Measurements from ENCODE around the gene MYO1D.

MYO1D gene

DNA sequence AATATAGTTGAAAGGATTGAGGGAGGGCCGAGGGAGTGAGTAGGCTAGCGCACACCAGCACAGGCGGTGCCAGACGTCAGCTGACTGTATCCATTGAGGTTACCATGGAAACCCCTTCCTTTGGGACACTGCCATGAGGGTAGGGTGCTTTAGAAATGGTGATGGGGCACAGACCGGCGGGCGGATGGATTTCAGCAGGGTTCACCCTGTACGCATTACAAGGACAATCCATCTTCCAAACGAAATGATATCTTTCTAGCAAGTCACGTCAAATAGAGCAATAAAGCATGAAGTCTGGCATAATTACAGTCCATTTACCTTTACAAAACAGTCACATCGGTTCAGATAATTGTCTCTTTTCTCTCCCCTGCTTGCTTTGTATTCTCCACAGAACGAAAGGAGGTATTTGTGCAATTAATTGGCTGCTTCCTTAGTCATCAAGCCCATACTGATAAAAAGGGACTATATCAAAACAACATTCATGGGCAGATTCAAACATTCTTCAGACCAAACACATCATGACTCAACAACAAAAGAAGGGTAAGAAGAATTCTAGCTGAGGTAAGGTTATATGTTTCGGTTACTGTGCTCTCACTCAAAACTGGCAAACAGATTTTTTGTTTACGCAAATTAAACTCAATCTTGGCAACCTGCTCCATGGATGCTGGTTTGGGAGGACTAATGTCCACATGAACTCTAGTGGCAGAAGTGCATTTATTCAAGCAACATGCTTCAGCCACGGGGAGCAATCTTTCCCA lies 249.5 kb downstream of the MYO1D start:
- no peak overlapping the region for H3K4me3 ChIP-seq (ENCODE audit: low read depth, low read length)
- TF ChIP-seq, protein P1, sequence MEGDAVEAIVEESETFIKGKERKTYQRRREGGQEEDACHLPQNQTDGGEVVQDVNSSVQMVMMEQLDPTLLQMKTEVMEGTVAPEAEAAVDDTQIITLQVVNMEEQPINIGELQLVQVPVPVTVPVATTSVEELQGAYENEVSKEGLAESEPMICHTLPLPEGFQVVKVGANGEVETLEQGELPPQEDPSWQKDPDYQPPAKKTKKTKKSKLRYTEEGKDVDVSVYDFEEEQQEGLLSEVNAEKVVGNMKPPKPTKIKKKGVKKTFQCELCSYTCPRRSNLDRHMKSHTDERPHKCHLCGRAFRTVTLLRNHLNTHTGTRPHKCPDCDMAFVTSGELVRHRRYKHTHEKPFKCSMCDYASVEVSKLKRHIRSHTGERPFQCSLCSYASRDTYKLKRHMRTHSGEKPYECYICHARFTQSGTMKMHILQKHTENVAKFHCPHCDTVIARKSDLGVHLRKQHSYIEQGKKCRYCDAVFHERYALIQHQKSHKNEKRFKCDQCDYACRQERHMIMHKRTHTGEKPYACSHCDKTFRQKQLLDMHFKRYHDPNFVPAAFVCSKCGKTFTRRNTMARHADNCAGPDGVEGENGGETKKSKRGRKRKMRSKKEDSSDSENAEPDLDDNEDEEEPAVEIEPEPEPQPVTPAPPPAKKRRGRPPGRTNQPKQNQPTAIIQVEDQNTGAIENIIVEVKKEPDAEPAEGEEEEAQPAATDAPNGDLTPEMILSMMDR (IDR thresholded peaks at IDR 0.05; ENCODE audit: control insufficient read depth, extremely low read depth, insufficient read depth) = peak; percentile 12; the same call in 1 of the 2 replicates
- DNase-seq (ENCODE audit: low read depth) = peak; percentile 86

DNA sequence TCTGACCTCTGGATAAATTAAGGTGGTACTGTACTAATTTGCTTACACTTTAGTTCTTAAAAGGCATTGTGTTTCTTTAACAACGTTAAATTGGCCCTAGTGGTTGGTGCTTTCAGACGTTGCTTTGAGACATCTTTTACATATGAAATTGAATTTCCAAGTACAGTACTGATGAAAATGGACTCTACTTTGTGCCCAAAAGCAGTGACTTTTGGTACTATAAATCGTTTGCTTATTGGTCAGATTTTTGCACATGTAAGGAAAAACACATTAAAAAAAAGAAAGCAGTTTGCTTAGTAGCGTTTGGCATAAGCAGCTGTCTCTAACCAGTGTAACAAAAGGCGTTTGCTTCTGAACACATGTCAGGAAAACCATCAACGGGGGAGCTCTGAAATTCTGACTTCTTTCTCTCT lies 250.5 kb downstream of the MYO1D start:
- TF ChIP-seq, protein P1 (IDR thresholded peaks at IDR 0.05; ENCODE audit: control insufficient read depth, extremely low read depth, insufficient read depth) = no peak
- no peak overlapping the region for H3K4me3 ChIP-seq (ENCODE audit: low read depth, low read length)
- no peak for DNase-seq (ENCODE audit: low read depth)

DNA sequence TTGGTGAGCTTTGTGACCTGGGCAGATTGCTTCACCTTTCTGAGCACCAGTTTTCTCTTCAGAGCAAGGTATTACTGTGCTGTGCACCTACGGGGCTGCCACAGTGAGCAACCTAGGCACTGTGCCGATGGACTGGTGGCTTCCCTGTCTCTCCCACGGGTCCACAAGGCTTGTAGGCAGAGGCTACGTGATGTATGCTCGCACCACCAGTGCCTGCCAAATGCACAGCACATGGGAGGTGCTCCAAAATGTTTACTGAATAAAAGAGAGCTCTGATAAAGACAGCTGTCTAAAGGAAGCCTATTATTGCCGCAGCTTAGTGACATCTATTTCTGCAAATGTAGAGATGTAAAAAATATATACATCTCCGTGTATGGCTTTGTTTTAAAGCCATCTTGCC lies 251.0 kb downstream of the MYO1D start:
- H3K4me3 ChIP-seq (ENCODE audit: low read depth, low read length) = no peak overlapping the region
- TF ChIP-seq, protein P1 (IDR thresholded peaks at IDR 0.05; ENCODE audit: control insufficient read depth, extremely low read depth, insufficient read depth) = no peak
- peak; percentile 64 for DNase-seq (ENCODE audit: low read depth)

DNA sequence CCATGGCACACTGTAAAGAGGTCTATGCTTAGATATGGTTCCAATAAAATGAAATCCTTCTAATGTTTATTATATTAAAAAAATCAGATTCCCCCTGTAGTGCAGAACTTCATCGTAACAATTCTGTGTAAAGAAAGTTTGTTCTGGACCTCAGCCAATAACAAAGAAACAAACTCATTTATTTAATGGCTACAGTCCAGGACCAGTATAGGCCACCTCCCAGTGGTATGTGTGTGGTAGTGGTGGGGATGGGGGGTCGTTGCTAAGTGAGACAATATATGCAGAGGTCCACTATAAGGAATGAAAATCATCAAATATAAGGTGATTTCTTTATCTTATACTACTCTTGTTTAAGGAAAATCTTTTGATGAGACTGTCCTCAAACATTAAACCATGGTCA lies 253.7 kb downstream of the MYO1D start:
- H3K4me3 ChIP-seq (ENCODE audit: low read depth, low read length) = no peak overlapping the region
- no peak for DNase-seq (ENCODE audit: low read depth)
- TF ChIP-seq, protein P1 (IDR thresholded peaks at IDR 0.05; ENCODE audit: control insufficient read depth, extremely low read depth, insufficient read depth) = no peak

DNA sequence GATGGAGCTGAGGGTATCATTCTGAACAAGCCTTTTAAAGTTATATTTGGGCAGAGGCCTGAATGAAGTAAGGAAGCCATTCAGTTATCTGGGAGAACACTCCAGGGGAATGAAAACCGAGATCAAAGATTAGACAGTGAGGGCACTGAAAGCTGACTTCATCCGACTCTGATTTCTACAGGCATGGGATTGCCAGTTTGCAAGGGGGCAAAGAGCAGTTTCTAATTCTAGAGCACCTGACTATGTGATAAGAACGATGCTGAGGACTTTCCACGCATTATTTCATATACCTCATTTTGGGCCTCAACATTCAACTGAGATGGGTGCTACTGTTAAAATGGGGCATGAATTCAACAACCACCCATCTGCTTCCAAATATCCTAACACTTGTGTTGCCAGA lies 254.4 kb downstream of the MYO1D start:
- DNase-seq (ENCODE audit: low read depth) = no peak
- TF ChIP-seq, protein P1 (IDR thresholded peaks at IDR 0.05; ENCODE audit: control insufficient read depth, extremely low read depth, insufficient read depth) = no peak
- no peak overlapping the region for H3K4me3 ChIP-seq (ENCODE audit: low read depth, low read length)

DNA sequence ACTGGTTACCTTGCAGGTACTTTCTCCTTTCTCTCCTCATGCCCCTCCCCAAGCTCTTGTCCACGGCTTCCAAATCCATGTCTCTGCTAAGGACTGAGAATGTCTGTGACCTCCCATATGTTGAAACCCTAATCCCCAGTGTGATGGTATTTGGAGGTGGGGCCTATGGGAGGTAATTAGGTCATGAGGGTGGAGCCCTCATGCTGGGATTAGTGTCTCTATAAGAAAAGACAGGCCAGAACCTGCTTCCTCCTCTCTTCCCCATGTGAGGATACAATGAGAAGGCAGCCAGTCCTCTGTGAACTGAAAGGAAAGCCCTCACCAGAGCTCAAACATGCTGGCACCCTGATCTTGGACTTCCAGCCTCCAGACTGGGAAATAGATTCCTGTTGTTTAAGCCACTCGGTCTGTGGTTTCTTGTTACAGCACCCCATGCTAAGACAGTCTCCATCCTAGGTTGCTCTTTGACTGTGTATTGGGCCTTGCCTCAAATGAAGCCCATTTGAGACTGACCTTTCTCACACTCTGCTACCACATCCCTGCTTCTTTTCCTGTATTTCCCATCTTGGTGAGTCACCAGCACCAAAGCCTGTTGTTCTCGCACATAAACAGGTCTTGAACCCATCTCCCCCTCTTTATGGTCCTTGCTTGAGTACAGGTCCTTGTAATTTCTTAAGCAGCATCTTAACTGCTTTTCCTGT lies 255.2 kb downstream of the MYO1D start:
- DNase-seq (ENCODE audit: low read depth) = no peak
- TF ChIP-seq, protein P1 (IDR thresholded peaks at IDR 0.05; ENCODE audit: control insufficient read depth, extremely low read depth, insufficient read depth) = no peak

More for the DNA sequence above, 255.2 kb downstream of the MYO1D start:
- no peak overlapping the region for H3K4me3 ChIP-seq (ENCODE audit: low read depth, low read length)
